Measurements from ENCODE around the gene RALGAPB. TPM values are rescaled to one million over a fixed set of nuclear protein-coding genes. Genes with fewer than 3 reads are reported as not detected.

Gene RALGAPB
- polyA plus RNA-seq, 1 donor (not counting 4 experiments of a cell fraction or from before 2014, with no cell fraction given): 23.8 TPM

DNA sequence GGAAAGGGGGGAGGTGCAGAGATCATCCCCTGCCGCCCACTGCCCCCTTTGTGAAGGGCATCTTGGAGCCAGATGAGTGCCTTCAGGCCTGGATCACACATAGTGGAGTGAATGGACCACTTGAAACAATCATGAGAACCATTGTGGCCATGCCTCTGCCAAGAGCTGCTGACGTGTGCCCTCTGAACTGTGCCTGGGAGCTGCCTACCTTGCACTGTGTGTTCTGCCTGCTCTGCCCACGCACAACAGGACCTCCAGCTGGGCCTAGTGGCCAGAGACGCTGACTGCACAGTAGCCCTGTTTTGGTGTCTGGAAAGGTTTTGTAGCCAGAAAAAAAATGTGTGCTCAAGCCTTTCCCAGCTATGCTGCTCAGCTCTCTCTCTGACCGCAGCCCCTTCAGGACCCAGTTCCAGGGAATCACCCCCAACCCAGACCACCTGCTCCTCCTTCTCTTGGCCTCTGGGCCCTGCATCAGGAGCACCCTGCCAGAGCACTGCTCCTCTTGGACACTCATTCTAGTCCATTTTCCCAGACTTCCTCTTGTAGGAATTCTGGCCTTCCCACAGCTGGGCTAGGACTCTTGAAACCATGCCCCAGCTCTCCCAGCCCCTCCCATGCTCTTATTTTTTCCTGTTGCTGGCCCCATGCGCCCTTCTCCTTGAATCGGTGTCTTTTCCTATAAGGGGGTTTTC lies 106.7 kb downstream of the RALGAPB start:
- FAIRE-seq: no peak
- H3K4me3 ChIP-seq (ENCODE audit: control insufficient read depth in 2 of 3, extremely low read depth in 1 of 3, insufficient read depth in 2 of 3, low read depth in 1 of 3, low read length in 3 of 3): no peak overlapping the region
- no peak overlapping the region for H3K4me2 ChIP-seq (ENCODE audit: control insufficient read depth, extremely low read depth, insufficient read depth, low read depth, low read length)
- no peak overlapping the region for H3K27ac ChIP-seq (ENCODE audit: control insufficient read depth, insufficient read depth, low read length)
- H3K36me3 ChIP-seq (ENCODE audit: control insufficient read depth in 2 of 2, extremely low read depth in 1 of 2, insufficient read depth in 2 of 2, low read length in 2 of 2): peaks cover 5 to 8% of the 10 kb centered on the region in 2 experiments
- H4K20me1 ChIP-seq (ENCODE audit: control insufficient read depth, extremely low read depth, insufficient read depth, low read length): no peaks in the 10 kb centered on the region
- no peak overlapping the region for H2AFZ ChIP-seq (ENCODE audit: control insufficient read depth, low read length)
- dilution Hi-C loops (cut with MboI; ENCODE audit: extremely low pct_ligation_motif_present, low sequenced_read_pairs): no loop called here
- H3K27me3 ChIP-seq (ENCODE audit: control insufficient read depth, extremely low read depth, insufficient read depth, low read length): no peaks in the 10 kb centered on the region
- H3K9me1 ChIP-seq (ENCODE audit: control insufficient read depth, extremely low read depth, insufficient read depth, low read length): no peaks in the 10 kb centered on the region
- no peaks in the 10 kb centered on the region for H3K4me1 ChIP-seq (ENCODE audit: control insufficient read depth, extremely low read depth, insufficient read depth, low read length)
- DNase-seq (ENCODE audit: low read depth, low spot score): no peak
- H3K9me3 ChIP-seq (ENCODE audit: control insufficient read depth, low read depth, low read length): no peaks in the 10 kb centered on the region
- H3K9ac ChIP-seq (ENCODE audit: control insufficient read depth, extremely low read depth, insufficient read depth, low read length): no peak overlapping the region
- H3K79me2 ChIP-seq (ENCODE audit: control insufficient read depth, insufficient read depth, low read length): no peaks in the 10 kb centered on the region
- TF ChIP-seq CTCF (optimal IDR thresholded peaks at IDR 0.05 in 1 of 3, IDR thresholded peaks at IDR 0.05 in 1 of 3, conservative IDR thresholded peaks at IDR 0.05 in 1 of 3; ENCODE audit: extremely low read depth in 1 of 3, insufficient read depth in 2 of 3, low read length in 3 of 3) (no peak), EZH2 (IDR thresholded peaks at IDR 0.05; ENCODE audit: low read length) (no peak)

DNA sequence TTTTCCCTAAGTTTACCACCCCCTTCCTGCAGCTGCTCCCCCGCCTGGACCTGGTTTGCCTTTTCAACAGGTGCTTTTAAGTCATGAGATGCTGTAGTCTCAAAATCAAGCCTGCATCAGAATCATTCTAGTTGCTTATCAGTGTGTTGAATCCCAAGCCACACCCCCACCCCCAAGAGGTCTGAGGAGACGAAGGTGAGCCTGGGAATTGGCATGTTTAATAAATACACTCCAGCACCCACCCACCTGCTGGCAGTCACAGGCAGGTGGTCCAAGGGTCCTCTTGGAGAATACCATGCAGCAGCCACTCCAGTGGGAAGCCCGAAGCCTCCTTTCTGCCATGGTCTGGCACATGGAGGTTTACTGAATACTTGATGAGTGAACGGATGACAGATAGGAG lies 107.3 kb downstream of the RALGAPB start:
- no peak overlapping the region for H3K4me3 ChIP-seq (ENCODE audit: control insufficient read depth in 2 of 3, extremely low read depth in 1 of 3, insufficient read depth in 2 of 3, low read depth in 1 of 3, low read length in 3 of 3)
- no peaks in the 10 kb centered on the region for H4K20me1 ChIP-seq (ENCODE audit: control insufficient read depth, extremely low read depth, insufficient read depth, low read length)
- no peaks in the 10 kb centered on the region for H3K9me1 ChIP-seq (ENCODE audit: control insufficient read depth, extremely low read depth, insufficient read depth, low read length)
- no peak overlapping the region for H2AFZ ChIP-seq (ENCODE audit: control insufficient read depth, low read length)
- H3K4me2 ChIP-seq (ENCODE audit: control insufficient read depth, extremely low read depth, insufficient read depth, low read depth, low read length): no peak overlapping the region
- H3K4me1 ChIP-seq (ENCODE audit: control insufficient read depth, extremely low read depth, insufficient read depth, low read length): no peaks in the 10 kb centered on the region
- dilution Hi-C loops (cut with MboI; ENCODE audit: extremely low pct_ligation_motif_present, low sequenced_read_pairs): no loop called here
- DNase-seq (ENCODE audit: low read depth, low spot score) (no peak), FAIRE-seq (no peak)
- no peaks in the 10 kb centered on the region for H3K27me3 ChIP-seq (ENCODE audit: control insufficient read depth, extremely low read depth, insufficient read depth, low read length)
- no peaks in the 10 kb centered on the region for H3K79me2 ChIP-seq (ENCODE audit: control insufficient read depth, insufficient read depth, low read length)
- H3K27ac ChIP-seq (ENCODE audit: control insufficient read depth, insufficient read depth, low read length): no peak overlapping the region
- no peaks in the 10 kb centered on the region for H3K9me3 ChIP-seq (ENCODE audit: control insufficient read depth, low read depth, low read length)
- peaks cover 4 to 5% of the 10 kb centered on the region in 2 experiments for H3K36me3 ChIP-seq (ENCODE audit: control insufficient read depth in 2 of 2, extremely low read depth in 1 of 2, insufficient read depth in 2 of 2, low read length in 2 of 2)
- TF ChIP-seq CTCF (optimal IDR thresholded peaks at IDR 0.05 in 1 of 3, IDR thresholded peaks at IDR 0.05 in 1 of 3, conservative IDR thresholded peaks at IDR 0.05 in 1 of 3; ENCODE audit: extremely low read depth in 1 of 3, insufficient read depth in 2 of 3, low read length in 3 of 3): no peak
- TF ChIP-seq EZH2 (IDR thresholded peaks at IDR 0.05; ENCODE audit: low read length): no peak
- no peak overlapping the region for H3K9ac ChIP-seq (ENCODE audit: control insufficient read depth, extremely low read depth, insufficient read depth, low read length)

All from keratinocyte (primary cell).